Esophagus muscularis mucosa (tissue), 4 donors: Measurements from ENCODE around the gene RPH3AL. TPM values are rescaled to one million over a fixed set of nuclear protein-coding genes. Genes with fewer than 3 reads are reported as not detected.

ENCODE experiments used
- DNase-seq: peaks from one replicate; pipeline ENCODE4 v3.0.0-alpha.2; 2017; ENCODE audit errors: extremely low spot score
- H3K27ac ChIP-seq, 4 donors: fragments of 200-600 bp; sonication (generic); replicated peaks in 1 of 4; 1 replicate in 3 of 4; 2 replicates in 1 of 4; pipeline ENCODE4 v1.5.1; 2016 to 2019; ENCODE audit warnings: mild to moderate bottlenecking in 1 of 4
- H3K27me3 ChIP-seq, 4 donors: fragments of 200-600 bp; sonication (generic); one replicate each; pipeline versions ENCODE4 v1.5.1 to v1.6.0; 2016 to 2019
- H3K36me3 ChIP-seq, 4 donors: fragments of 200-600 bp; sonication (generic); one replicate each; pipeline ENCODE4 v1.5.1; 2016 to 2019
- H3K4me1 ChIP-seq, 4 donors: fragments of 200-600 bp; sonication (generic); one replicate each; pipeline ENCODE4 v1.5.1; 2016 to 2019
- H3K4me3 ChIP-seq, 4 donors: fragments of 200-600 bp; sonication (generic); 1 replicate in 2 of 4; 2 replicates in 2 of 4; pipeline ENCODE4 v1.5.1; 2016 to 2019; ENCODE audit warnings: mild to moderate bottlenecking in 4 of 4, moderate library complexity in 1 of 4
- H3K9me3 ChIP-seq, 4 donors: fragments of 200-600 bp; sonication (generic); 1 replicate in 3 of 4; 2 replicates in 1 of 4; pipeline ENCODE4 v1.5.1; 2016 to 2019
- EP300 ChIP-seq: sonication (generic); formaldehyde crosslinking; IDR thresholded peaks from one replicate; pipeline ENCODE4 v1.6.1; 2017; ENCODE audit warnings: antibody characterized with exemption
- POLR2A ChIP-seq: fragments of 450-650 bp; IDR thresholded peaks from one replicate; pipeline ENCODE4 v1.6.1; 2017; ENCODE audit warnings: antibody characterized with exemption, moderate library complexity, mild to moderate bottlenecking, low read depth
- POLR2AphosphoS5 ChIP-seq, 2 donors: sonication (generic); formaldehyde crosslinking; IDR thresholded peaks; one replicate each; pipeline ENCODE4 v1.6.1; 2017; ENCODE audit warnings: antibody characterized with exemption in 2 of 2
- WGBS: methylation state at CpG from one replicate; pipeline ENCODE4 v1.1.5; 2018; 5-methylcytosine and 5-hydroxymethylcytosine counted together
- intact Hi-C: fragments of 100-400 bp; cut with DNase I; formaldehyde crosslinking; loops from one replicate; pipeline ENCODE4 v1.15.1; 2023
- total RNA-seq, 4 donors: library from RNA; depleted of rRNA; stranded (reverse); fragments of >200 nt; gene quantifications; one replicate each; pipeline versions ENCODE4 v1.1.0 to v1.2.1, GENCODE V29; 2016
- TF ChIP-seq, protein P1 (sequence below), 3 experiments: fragments of 200-600 bp in 2 of 3; fragments of 450-650 bp in 1 of 3; sonication (generic) in 2 of 3; IDR thresholded peaks; one replicate each; pipeline ENCODE4 v1.5.1; 2017 to 2019; ENCODE audit warnings: antibody characterized with exemption in 3 of 3, mild to moderate bottlenecking in 2 of 3, moderate library complexity in 1 of 3

RPH3AL gene
- total RNA-seq, 4 donors from 2014 or later: 8.7 to 21.0 (median 14.8) TPM

GRCh38 chr17:337453-337852, 15.2 kb downstream of the RPH3AL start:
- intact Hi-C loops: no loop called here
- TF ChIP-seq, protein P1, sequence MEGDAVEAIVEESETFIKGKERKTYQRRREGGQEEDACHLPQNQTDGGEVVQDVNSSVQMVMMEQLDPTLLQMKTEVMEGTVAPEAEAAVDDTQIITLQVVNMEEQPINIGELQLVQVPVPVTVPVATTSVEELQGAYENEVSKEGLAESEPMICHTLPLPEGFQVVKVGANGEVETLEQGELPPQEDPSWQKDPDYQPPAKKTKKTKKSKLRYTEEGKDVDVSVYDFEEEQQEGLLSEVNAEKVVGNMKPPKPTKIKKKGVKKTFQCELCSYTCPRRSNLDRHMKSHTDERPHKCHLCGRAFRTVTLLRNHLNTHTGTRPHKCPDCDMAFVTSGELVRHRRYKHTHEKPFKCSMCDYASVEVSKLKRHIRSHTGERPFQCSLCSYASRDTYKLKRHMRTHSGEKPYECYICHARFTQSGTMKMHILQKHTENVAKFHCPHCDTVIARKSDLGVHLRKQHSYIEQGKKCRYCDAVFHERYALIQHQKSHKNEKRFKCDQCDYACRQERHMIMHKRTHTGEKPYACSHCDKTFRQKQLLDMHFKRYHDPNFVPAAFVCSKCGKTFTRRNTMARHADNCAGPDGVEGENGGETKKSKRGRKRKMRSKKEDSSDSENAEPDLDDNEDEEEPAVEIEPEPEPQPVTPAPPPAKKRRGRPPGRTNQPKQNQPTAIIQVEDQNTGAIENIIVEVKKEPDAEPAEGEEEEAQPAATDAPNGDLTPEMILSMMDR (IDR thresholded peaks at IDR 0.05): no peak
- no peak for TF ChIP-seq POLR2AphosphoS5 (IDR thresholded peaks at IDR 0.05)
- TF ChIP-seq POLR2A: no peak
- TF ChIP-seq EP300: no peak
- no peak overlapping the region for H3K27ac ChIP-seq
- no peaks in the 10 kb centered on the region for H3K36me3 ChIP-seq
- H3K4me1 ChIP-seq: peaks cover 16 to 41% (median 38%) of the 10 kb centered on the region in 4 donors
- H3K9me3 ChIP-seq: no peaks in the 10 kb centered on the region
- H3K27me3 ChIP-seq: peaks cover 0 to 47% (median 0%) of the 10 kb centered on the region in 4 donors
- H3K4me3 ChIP-seq: no peak overlapping the region
- 95% methylated on average over 11 of the region's 15 CpGs for WGBS
- no peak for DNase-seq

- intact Hi-C loops: no loop called here
- no peak for DNase-seq
- Histone ChIP-seq H3K36me3 (no peaks in the 10 kb centered on the region), H3K27ac (no peak overlapping the region), H3K27me3 (peaks cover 0 to 47% (median 0%) of the 10 kb centered on the region in 4 donors), H3K4me1 (peaks cover 16 to 44% (median 39%) of the 10 kb centered on the region in 4 donors), H3K4me3 (no peak overlapping the region), H3K9me3 (no peaks in the 10 kb centered on the region)
- 96% methylated on average over 12 of the region's 12 CpGs for WGBS
- TF ChIP-seq POLR2A (no peak), EP300 (no peak), POLR2AphosphoS5 (IDR thresholded peaks at IDR 0.05) (no peak)
- TF ChIP-seq, protein P1 (IDR thresholded peaks at IDR 0.05): no peak
Observed at GRCh38 chr17:337022-337420, 15.6 kb downstream of the RPH3AL start.

DNA sequence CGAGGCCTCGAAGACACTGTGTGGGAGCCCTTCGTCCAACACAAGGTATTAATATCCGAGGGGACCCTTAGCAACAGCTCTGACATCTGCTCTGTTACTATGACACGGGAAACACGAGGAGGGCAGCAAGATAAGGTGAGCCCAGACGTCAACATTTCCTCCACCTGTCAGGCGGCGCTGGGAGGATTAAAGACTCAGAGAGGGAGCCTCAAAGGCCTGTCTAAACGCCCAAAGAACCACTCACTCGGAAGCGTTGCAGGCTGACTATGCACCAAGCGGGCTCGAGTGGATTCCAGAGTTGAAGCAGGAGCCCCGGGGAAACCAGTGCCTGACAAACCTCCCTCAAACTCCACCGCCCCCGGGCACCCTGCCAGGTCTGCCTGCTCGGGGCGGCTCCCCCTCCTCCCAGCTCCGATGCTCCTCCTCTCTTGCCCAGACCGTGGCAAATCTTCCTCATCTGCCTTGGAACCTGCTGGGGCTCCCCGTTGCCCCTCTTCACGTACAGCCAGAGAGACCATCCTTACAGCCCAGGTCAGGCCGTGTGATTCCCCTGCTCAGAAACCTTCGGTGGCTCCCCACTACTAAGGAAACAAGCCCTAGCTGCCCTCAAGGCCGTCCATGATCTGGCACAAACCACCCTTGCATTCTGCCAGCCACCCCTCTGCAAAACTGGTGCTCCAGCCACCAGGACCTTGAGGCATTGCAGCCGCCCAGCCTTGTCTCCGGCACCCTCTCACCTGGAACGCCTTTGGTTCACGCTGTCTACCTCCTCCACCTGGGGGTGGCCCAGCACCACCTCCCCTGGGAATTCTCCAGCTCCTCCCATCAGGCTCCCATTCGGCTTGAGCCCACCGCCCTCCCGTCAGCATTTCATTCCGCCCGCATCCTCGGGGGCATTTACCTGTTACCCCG, 16.2 kb downstream of the RPH3AL start:
- Histone ChIP-seq H3K27me3 (peaks cover 0 to 47% (median 0%) of the 10 kb centered on the region in 4 donors), H3K27ac (peak overlapping the region in 3 of 4 donors; percentile 10 to 80 (median 23)), H3K9me3 (no peaks in the 10 kb centered on the region), H3K4me3 (peak overlapping the region in 1 of 4 donors; percentile 54), H3K36me3 (no peaks in the 10 kb centered on the region), H3K4me1 (peaks cover 16 to 46% (median 39%) of the 10 kb centered on the region in 4 donors)
- WGBS: 51% methylated on average over 37 of the region's 37 CpGs
- no peak for DNase-seq
- intact Hi-C loops: no loop called here
- TF ChIP-seq POLR2A: no peak
- TF ChIP-seq POLR2AphosphoS5 (IDR thresholded peaks at IDR 0.05): peak in 1 of 2 donors; percentile 18
- TF ChIP-seq EP300: no peak
- TF ChIP-seq, protein P1 (IDR thresholded peaks at IDR 0.05): no peak

GRCh38 chr17:335691-336090, 16.9 kb downstream of the RPH3AL start:
- no peaks in the 10 kb centered on the region for H3K36me3 ChIP-seq
- H3K27me3 ChIP-seq: peaks cover 0 to 47% (median 0%) of the 10 kb centered on the region in 4 donors
- H3K4me1 ChIP-seq: peaks cover 16 to 46% (median 42%) of the 10 kb centered on the region in 4 donors
- peak overlapping the region in 3 of 4 donors; percentile 10 to 80 (median 23) for H3K27ac ChIP-seq
- H3K4me3 ChIP-seq: peak overlapping the region in 1 of 4 donors; percentile 54
- intact Hi-C loops: no loop called here
- DNase-seq: no peak
- no peaks in the 10 kb centered on the region for H3K9me3 ChIP-seq
- WGBS: 82% methylated on average over 12 of the region's 12 CpGs
- TF ChIP-seq POLR2AphosphoS5 (IDR thresholded peaks at IDR 0.05): no peak
- no peak for TF ChIP-seq POLR2A
- TF ChIP-seq, protein P1 (IDR thresholded peaks at IDR 0.05): no peak
- TF ChIP-seq EP300: no peak
